Neuron (in vitro differentiated cells): ENCODE results near the gene DOK7.

Source experiments
- H2AFZ ChIP-seq: one replicate; pipeline ENCODE4 v1.6.1; 2013; ENCODE audit warnings: low read depth, mild to moderate bottlenecking, inconsistent platforms, low read length, moderate library complexity
- H3K27me3 ChIP-seq: one replicate; pipeline ENCODE4 v1.6.1; 2013; ENCODE audit warnings: low read length; ENCODE audit not compliant: insufficient read depth
- H3K36me3 ChIP-seq: one replicate; pipeline ENCODE4 v1.6.1; 2013; ENCODE audit warnings: low read length; ENCODE audit not compliant: insufficient read depth
- H3K4me1 ChIP-seq: one replicate; pipeline ENCODE4 v1.6.1; 2013; ENCODE audit warnings: low read length; ENCODE audit not compliant: insufficient read depth
- H3K4me3 ChIP-seq: 2 replicates; pipeline ENCODE4 v1.5.1; 2013; ENCODE audit warnings: mild to moderate bottlenecking, low read length, moderate library complexity
- H3K9me3 ChIP-seq: one replicate; pipeline ENCODE4 v1.6.1; 2013; ENCODE audit warnings: low read length

DOK7 gene

DNA sequence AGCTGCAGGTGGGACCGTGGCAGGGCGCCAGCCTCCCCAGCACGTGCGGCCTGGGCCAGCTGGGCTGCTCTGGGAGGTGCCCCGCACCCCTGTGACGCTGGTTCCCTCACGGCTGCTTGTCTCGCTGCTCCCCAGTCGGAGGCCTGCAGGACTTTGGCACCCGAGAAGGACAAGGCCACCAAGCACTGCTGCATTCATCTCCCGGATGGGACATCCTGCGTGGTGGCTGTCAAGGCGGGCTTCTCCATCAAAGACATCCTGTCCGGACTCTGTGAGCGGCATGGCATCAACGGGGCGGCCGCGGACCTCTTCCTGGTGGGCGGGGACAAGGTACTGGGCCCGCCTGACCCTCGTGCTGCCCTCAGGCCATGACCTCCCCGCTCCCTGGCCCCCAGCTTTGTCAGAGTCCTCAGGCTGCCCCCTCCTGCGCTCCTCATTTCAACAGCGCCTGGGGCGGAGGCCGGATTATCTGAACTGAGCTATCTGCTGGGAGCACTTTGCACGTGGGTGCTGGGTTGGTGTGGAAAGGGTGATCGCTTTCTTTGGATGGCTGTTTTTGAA lies 40.8 kb upstream of the DOK7 start:
- H3K4me3 ChIP-seq, result no peak overlapping the region
- no peaks in the 10 kb centered on the region for H3K4me1 ChIP-seq
- H3K36me3 ChIP-seq, result peaks cover 27% of the 10 kb centered on the region
- H3K9me3 ChIP-seq, result no peaks in the 10 kb centered on the region
- no peaks in the 10 kb centered on the region for H3K27me3 ChIP-seq
- H2AFZ ChIP-seq, result no peak overlapping the region

- H3K9me3 ChIP-seq, result no peaks in the 10 kb centered on the region
- H3K4me3 ChIP-seq, result no peak overlapping the region
- H3K36me3 ChIP-seq, result peaks cover 21% of the 10 kb centered on the region
- no peak overlapping the region for H2AFZ ChIP-seq
- no peaks in the 10 kb centered on the region for H3K27me3 ChIP-seq
- no peaks in the 10 kb centered on the region for H3K4me1 ChIP-seq
These were observed 40.3 kb upstream of the DOK7 start for GRCh38 chr4:3422808-3423297.

- no peak overlapping the region for H3K4me3 ChIP-seq
- no peaks in the 10 kb centered on the region for H3K9me3 ChIP-seq
- H3K36me3 ChIP-seq, result peaks cover 18% of the 10 kb centered on the region
- no peaks in the 10 kb centered on the region for H3K4me1 ChIP-seq
- H2AFZ ChIP-seq, result no peak overlapping the region
- no peaks in the 10 kb centered on the region for H3K27me3 ChIP-seq
These were observed 39.7 kb upstream of the DOK7 start for GRCh38 chr4:3423406-3423805.

GRCh38 chr4:3423952-3424351 lies 39.2 kb upstream of the DOK7 start:
- peaks cover 19% of the 10 kb centered on the region for H3K36me3 ChIP-seq
- no peaks in the 10 kb centered on the region for H3K9me3 ChIP-seq
- H2AFZ ChIP-seq, result no peak overlapping the region
- H3K4me1 ChIP-seq, result no peaks in the 10 kb centered on the region
- no peak overlapping the region for H3K4me3 ChIP-seq
- H3K27me3 ChIP-seq, result no peaks in the 10 kb centered on the region

GRCh38 chr4:3424522-3425095 lies 38.5 kb upstream of the DOK7 start:
- H3K27me3 ChIP-seq, result no peaks in the 10 kb centered on the region
- H3K4me1 ChIP-seq, result no peaks in the 10 kb centered on the region
- no peak overlapping the region for H2AFZ ChIP-seq
- no peaks in the 10 kb centered on the region for H3K9me3 ChIP-seq
- peaks cover 24% of the 10 kb centered on the region for H3K36me3 ChIP-seq
- no peak overlapping the region for H3K4me3 ChIP-seq

DNA sequence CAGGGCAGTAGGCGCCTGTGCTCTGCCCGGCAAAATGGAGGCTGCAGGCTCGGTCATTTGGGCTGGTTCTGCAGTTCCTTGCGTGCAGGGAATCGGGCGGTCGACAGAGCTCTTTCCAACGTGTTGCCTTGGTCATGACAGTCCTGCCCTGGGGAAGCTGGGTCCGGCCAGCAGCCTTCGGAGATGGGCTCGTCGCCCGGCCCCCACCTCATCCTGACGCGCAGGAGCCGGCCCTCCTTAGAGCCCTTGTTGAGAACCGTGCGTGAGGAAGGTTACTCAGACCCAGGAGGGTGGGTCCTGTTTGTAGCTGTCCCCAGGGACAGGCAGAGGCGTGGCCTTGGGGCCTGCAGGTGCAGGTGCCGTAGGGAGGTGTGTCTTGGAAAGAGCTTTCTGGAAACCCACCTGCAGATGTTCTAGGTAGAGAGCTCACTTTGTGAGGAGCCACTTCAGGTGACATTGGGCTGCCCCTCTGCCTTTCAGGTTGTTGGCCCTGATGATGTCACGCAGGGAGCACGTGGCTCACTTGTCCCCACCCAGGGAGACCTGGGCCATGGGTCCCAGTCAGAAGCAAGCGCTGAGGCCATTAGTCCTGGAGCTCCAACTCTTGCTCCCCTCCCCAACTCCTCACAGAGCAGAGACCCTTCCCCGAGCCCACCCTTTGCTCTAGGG lies 36.5 kb upstream of the DOK7 start:
- H3K36me3 ChIP-seq, result peaks cover 33% of the 10 kb centered on the region
- no peak overlapping the region for H2AFZ ChIP-seq
- no peaks in the 10 kb centered on the region for H3K4me1 ChIP-seq
- H3K9me3 ChIP-seq, result no peaks in the 10 kb centered on the region
- H3K27me3 ChIP-seq, result no peaks in the 10 kb centered on the region
- no peak overlapping the region for H3K4me3 ChIP-seq

GRCh38 chr4:3427134-3427476 lies 36.0 kb upstream of the DOK7 start:
- Histone ChIP-seq H3K4me1 (no peaks in the 10 kb centered on the region), H3K36me3 (peaks cover 33% of the 10 kb centered on the region), H3K9me3 (no peaks in the 10 kb centered on the region)

DNA sequence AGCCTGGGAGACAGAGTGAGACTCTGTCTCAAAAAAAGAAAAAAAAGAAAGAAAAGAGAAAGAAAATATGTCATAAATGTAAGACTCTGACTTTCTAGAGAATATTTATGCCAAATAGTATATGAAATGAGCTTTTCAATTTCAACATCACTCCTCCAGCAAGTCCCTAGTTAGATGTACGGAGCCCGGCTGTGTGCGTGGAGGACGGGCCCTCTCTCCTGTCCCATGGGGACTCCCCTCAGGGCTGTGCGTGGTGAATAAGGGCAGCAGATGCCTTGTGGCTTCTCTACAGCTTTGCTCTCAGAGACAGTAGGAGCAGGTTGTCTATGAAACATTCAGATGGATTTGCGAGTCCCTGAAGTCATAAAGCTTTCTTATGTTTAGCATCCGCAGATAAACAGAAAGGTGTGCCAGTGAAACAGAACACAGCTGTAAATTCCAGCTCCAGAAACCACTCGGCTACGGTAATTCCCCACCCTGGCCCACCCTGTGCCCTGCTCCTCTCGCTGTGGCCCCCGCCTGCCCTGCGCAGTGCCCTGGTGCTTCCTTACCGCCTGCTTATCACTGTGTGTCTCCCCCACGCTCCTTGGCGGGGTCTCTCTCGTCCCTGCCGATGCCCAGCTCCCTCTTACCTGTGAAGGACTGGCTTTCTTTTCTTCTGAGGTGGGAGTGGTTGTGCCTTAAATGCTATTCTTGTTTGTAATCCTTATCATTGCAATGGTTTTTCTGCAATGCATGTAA lies 35.2 kb upstream of the DOK7 start:
- no peaks in the 10 kb centered on the region for H3K27me3 ChIP-seq
- H3K36me3 ChIP-seq, result peaks cover 33% of the 10 kb centered on the region
- H3K9me3 ChIP-seq, result no peaks in the 10 kb centered on the region
- H3K4me3 ChIP-seq, result no peak overlapping the region
- H2AFZ ChIP-seq, result no peak overlapping the region
- H3K4me1 ChIP-seq, result no peaks in the 10 kb centered on the region

More at GRCh38 chr4:3427134-3427476, 36.0 kb upstream of the DOK7 start:
- no peaks in the 10 kb centered on the region for H3K27me3 ChIP-seq
- H2AFZ ChIP-seq, result no peak overlapping the region
- H3K4me3 ChIP-seq, result no peak overlapping the region

DNA sequence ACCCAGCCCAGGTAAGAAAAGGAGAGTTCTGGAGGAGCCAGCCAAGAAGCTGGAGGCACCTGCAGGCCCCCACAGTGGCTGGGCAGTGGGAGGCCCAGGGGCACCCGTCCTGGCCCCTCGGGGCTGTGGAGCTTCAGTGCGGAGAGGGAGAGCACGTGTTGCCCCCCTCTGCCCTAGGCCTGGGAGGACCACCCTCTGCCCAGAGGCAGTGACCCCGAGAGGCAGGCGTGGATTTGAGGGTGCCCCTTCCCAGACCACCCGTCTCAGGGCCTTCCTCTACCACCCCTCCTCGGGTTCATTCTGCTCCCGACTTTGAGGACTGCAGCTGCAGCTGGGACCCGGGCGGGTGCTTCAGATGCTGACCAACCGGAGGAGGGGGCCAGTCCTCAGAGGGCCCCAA lies 33.5 kb upstream of the DOK7 start:
- peaks cover 21% of the 10 kb centered on the region for H3K36me3 ChIP-seq
- H3K27me3 ChIP-seq, result no peaks in the 10 kb centered on the region
- H3K4me1 ChIP-seq, result peaks cover 5% of the 10 kb centered on the region
- no peak overlapping the region for H2AFZ ChIP-seq
- H3K4me3 ChIP-seq, result no peak overlapping the region
- no peaks in the 10 kb centered on the region for H3K9me3 ChIP-seq

- Histone ChIP-seq H3K4me3 (no peak overlapping the region), H3K9me3 (no peaks in the 10 kb centered on the region), H3K27me3 (no peaks in the 10 kb centered on the region), H3K36me3 (peaks cover 21% of the 10 kb centered on the region), H3K4me1 (peaks cover 9% of the 10 kb centered on the region), H2AFZ (no peak overlapping the region)
These were observed 32.6 kb upstream of the DOK7 start for GRCh38 chr4:3430524-3430923.

DNA sequence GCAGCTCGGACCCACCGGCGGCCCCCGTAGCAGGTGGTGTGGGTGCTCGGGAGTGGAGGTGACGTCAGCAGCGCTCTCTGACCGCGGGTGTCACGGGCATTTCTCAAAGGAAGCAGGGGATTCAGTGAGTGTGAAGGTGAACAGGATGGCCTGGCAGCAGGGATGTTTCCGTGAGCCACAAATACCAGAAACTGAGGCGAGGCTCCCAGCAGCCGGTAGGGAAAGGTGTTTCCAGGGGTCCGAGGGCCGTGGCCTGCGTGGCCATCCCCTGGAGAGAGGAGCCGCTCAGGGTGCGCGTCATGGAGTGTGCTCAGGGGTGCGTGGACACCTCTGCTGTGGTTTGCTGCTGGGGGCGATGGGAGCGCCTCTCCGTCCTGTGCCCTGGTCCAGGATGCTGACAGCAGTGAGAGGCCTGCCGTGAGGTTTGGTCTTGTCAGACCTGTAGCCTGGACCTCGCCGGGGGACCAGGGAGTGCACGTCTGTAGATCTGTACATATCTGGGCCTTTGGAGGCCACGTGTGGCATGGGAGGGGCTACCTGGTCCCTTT lies 31.6 kb upstream of the DOK7 start:
- no peaks in the 10 kb centered on the region for H3K9me3 ChIP-seq
- H2AFZ ChIP-seq, result no peak overlapping the region
- peaks cover 9% of the 10 kb centered on the region for H3K4me1 ChIP-seq
- no peak overlapping the region for H3K4me3 ChIP-seq
- peaks cover 21% of the 10 kb centered on the region for H3K36me3 ChIP-seq
- no peaks in the 10 kb centered on the region for H3K27me3 ChIP-seq

GRCh38 chr4:3432381-3432790 lies 30.7 kb upstream of the DOK7 start:
- Histone ChIP-seq H3K36me3 (peaks cover 21% of the 10 kb centered on the region), H3K9me3 (no peaks in the 10 kb centered on the region), H2AFZ (no peak overlapping the region), H3K4me3 (no peak overlapping the region), H3K27me3 (no peaks in the 10 kb centered on the region), H3K4me1 (peaks cover 9% of the 10 kb centered on the region)
